B cell (primary cell): ENCODE results near the gene SSR1. TPM values are rescaled to one million over a fixed set of nuclear protein-coding genes. Genes with fewer than 3 reads are reported as not detected.

Source experiments
- ATAC-seq: fragments of 200-7000 bp; cut with Tn5 transposase; one replicate; pipeline ENCODE4 v1.10.0; 2021; ENCODE audit warnings: low read depth, mild to moderate bottlenecking, moderate number of reproducible peaks, moderate library complexity
- CTCF ChIA-PET: fragments of 350-600 bp; sonication (Branson Sonifier 250); formaldehyde crosslinking; loops from one replicate; lab custom pipeline; 2021; ENCODE audit warnings: antibody characterized with exemption, inconsistent platforms; lab: Charles Lee
- POLR2A ChIA-PET: fragments of 350-600 bp; sonication (Branson Sonifier 250); formaldehyde crosslinking; loops from one replicate; lab custom pipeline; 2021; ENCODE audit warnings: antibody characterized with exemption; lab: Charles Lee
- DNase-seq: peaks from one replicate; pipeline ENCODE4 v3.0.0; 2013
- H2AFZ ChIP-seq: 2 replicates; pipeline ENCODE4 v1.6.1; 2012; ENCODE audit warnings: mild to moderate bottlenecking, low read depth, low read length; ENCODE audit not compliant: insufficient read depth, poor library complexity, severe bottlenecking
- H3K27ac ChIP-seq, 2 donors: 1 replicate in 1 of 2; 2 replicates in 1 of 2; pipeline ENCODE4 v1.5.1; 2012 to 2013; ENCODE audit warnings: low read length in 2 of 2, mild to moderate bottlenecking in 2 of 2, moderate library complexity in 1 of 2
- H3K27me3 ChIP-seq, 4 experiments: fragments of 200-600 bp in 1 of 4; sonication (generic) in 1 of 4; replicated peaks in 1 of 4; 1 replicate in 2 of 4; 2 replicates in 2 of 4; pipeline versions ENCODE4 v1.6.1 to v1.7.0; 2013 to 2016; ENCODE audit warnings: low read length in 3 of 4, mild to moderate bottlenecking in 2 of 4, mixed read lengths in 1 of 4, moderate library complexity in 1 of 4; ENCODE audit not compliant: insufficient read depth in 4 of 4, control insufficient read depth in 3 of 4; ENCODE audit errors: control extremely low read depth in 1 of 4
- H3K36me3 ChIP-seq, 2 experiments: replicated peaks in 1 of 2; 1 replicate in 1 of 2; 2 replicates in 1 of 2; pipeline versions ENCODE4 v1.6.1 to v1.7.1; 2013; ENCODE audit warnings: low read length in 1 of 2; ENCODE audit not compliant: insufficient read depth in 2 of 2, control insufficient read depth in 1 of 2; ENCODE audit errors: control extremely low read depth in 1 of 2, extremely low read depth in 1 of 2
- H3K4me1 ChIP-seq, 2 donors: fragments of 200-600 bp in 1 of 2; sonication (generic) in 1 of 2; 1 replicate in 1 of 2; 2 replicates in 1 of 2; pipeline versions ENCODE4 v1.5.1 to v1.6.1; 2013 to 2017; ENCODE audit warnings: low read length in 2 of 2; ENCODE audit not compliant: control insufficient read depth in 2 of 2, insufficient read depth in 2 of 2
- H3K4me2 ChIP-seq: replicated peaks from 2 replicates; pipeline ENCODE3; 2012; ENCODE audit warnings: mild to moderate bottlenecking, low read depth, low read length; ENCODE audit not compliant: poor library complexity, severe bottlenecking
- H3K4me3 ChIP-seq, 5 experiments: fragments of 200-600 bp in 1 of 5; sonication (generic) in 1 of 5; 1 replicate in 3 of 5; 2 replicates in 2 of 5; pipeline versions ENCODE4 v1.5.1 to v1.7.0; 2011 to 2016; ENCODE audit warnings: low read length in 4 of 5, mild to moderate bottlenecking in 4 of 5, low read depth in 2 of 5, control low read depth in 1 of 5, moderate library complexity in 1 of 5; ENCODE audit not compliant: insufficient read depth in 1 of 5; ENCODE audit errors: control extremely low read depth in 1 of 5, extremely low read depth in 1 of 5
- H3K79me2 ChIP-seq: fragments of 200-600 bp; sonication (generic); one replicate; pipeline ENCODE4 v1.6.0; 2016; ENCODE audit warnings: low read length; ENCODE audit not compliant: control insufficient read depth, insufficient read depth
- H3K9ac ChIP-seq: fragments of 200-600 bp; sonication (generic); 2 replicates; pipeline ENCODE4 v1.6.1; 2017; ENCODE audit warnings: mild to moderate bottlenecking, low read length, moderate library complexity
- H3K9me3 ChIP-seq, 3 donors: one replicate each; pipeline versions ENCODE4 v1.6.1 to v1.7.1; 2013; ENCODE audit warnings: low read length in 2 of 3; ENCODE audit not compliant: control insufficient read depth in 2 of 3, insufficient read depth in 1 of 3; ENCODE audit errors: control extremely low read depth in 1 of 3
- H4K20me1 ChIP-seq: 2 replicates; pipeline ENCODE4 v1.6.0; 2012; ENCODE audit warnings: mild to moderate bottlenecking, low read length; ENCODE audit not compliant: insufficient read depth, control insufficient read depth, poor library complexity, severe bottlenecking
- H3K27ac Mint-ChIP-seq: one replicate; pipeline ENCODE4 v1.8.0; 2021; ENCODE audit warnings: mixed read lengths
- H3K27me3 Mint-ChIP-seq: one replicate; pipeline ENCODE4 v1.8.0; 2021; ENCODE audit warnings: mixed read lengths
- H3K4me1 Mint-ChIP-seq: one replicate; pipeline ENCODE4 v1.8.0; 2021; ENCODE audit warnings: mixed read lengths
- H3K4me3 Mint-ChIP-seq: one replicate; pipeline ENCODE4 v1.8.0; 2021; ENCODE audit warnings: mixed read lengths
- H3K9me3 Mint-ChIP-seq: one replicate; pipeline ENCODE4 v1.8.0; 2022; ENCODE audit warnings: mixed read lengths; ENCODE audit not compliant: insufficient read depth
- EZH2 ChIP-seq: IDR thresholded peaks from 2 replicates; pipeline ENCODE4 v1.6.1; 2012; ENCODE audit warnings: borderline replicate concordance, low read depth, mild to moderate bottlenecking, moderate library complexity, low read length; ENCODE audit not compliant: insufficient read depth, poor library complexity, severe bottlenecking
- WGBS: methylation state at CpG from one replicate; pipeline ENCODE4 v1.1.5; 2013; ENCODE audit warnings: missing lambda C conversion rate; ENCODE audit not compliant: insufficient coverage; 5-methylcytosine and 5-hydroxymethylcytosine counted together
- intact Hi-C: fragments of 100-400 bp; cut with micrococcal nuclease; formaldehyde crosslinking; loops from one replicate; pipeline ENCODE4 v1.10.0; 2022
- polyA plus RNA-seq: library from polyadenylated mRNA; depleted of rRNA; stranded (reverse); fragments of >200 nt; gene quantifications from 2 replicates; pipeline ENCODE4 v1.2.3, GENCODE V29; 2012
- total RNA-seq, 2 donors: library from RNA; stranded (reverse); fragments of 120-200 nt in 1 of 2; gene quantifications; 1 replicate in 1 of 2; 2 replicates in 1 of 2; pipeline versions ENCODE4 v1.2.3 to v1.2.4, GENCODE V29; 2013 to 2022
- TF ChIP-seq, protein P1 (sequence below): fragments of 200-600 bp; IDR thresholded peaks from one replicate; pipeline ENCODE4 v1.8.0; 2022; ENCODE audit warnings: antibody characterized with exemption, mild to moderate bottlenecking

SSR1 gene
- total and polyA plus RNA-seq, 2 donors (not counting 1 experiment from before 2014, with no cell fraction given) = 15.9 to 81.6 TPM

DNA sequence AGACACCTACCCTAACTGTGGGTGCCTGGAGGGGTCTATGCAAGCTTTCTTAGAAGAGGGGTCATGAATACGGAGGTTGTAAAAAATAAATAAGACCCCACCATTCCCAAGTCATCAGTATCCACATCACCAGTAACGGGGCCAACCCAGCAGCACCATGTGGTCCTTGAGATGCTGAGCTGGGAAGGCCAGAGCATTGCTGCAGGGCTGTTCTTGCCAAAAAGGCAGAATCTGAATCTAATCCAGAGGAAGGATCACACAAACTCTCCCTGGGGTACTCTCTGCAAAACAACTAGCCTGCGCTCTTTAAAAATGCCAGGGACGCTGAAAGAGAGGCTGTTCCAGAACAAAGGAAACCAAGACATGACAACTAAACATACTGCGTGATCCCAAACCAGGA is 43.2 kb downstream of the SSR1 start:
- H3K27ac ChIP-seq = no peak overlapping the region
- Mint-ChIP-seq H3K27ac (no peak overlapping the region), H3K27me3 (peaks cover 7% of the 10 kb centered on the region), H3K4me3 (no peak overlapping the region), H3K9me3 (no peaks in the 10 kb centered on the region), H3K4me1 (no peaks in the 10 kb centered on the region)
- CTCF ChIA-PET = no interaction called here
- H3K4me2 ChIP-seq = no peak overlapping the region
- peaks cover 0 to 2% (median 0%) of the 10 kb centered on the region in 4 experiments for H3K27me3 ChIP-seq
- no peaks in the 10 kb centered on the region for H3K79me2 ChIP-seq
- H3K36me3 ChIP-seq = no peaks in the 10 kb centered on the region
- H3K4me3 ChIP-seq = no peak overlapping the region
- WGBS = 100% methylated on average over 3 of the region's 5 CpGs
- no peak overlapping the region for H3K9ac ChIP-seq
- H3K4me1 ChIP-seq = no peaks in the 10 kb centered on the region
- no peak overlapping the region for H2AFZ ChIP-seq
- TF ChIP-seq, protein P1, sequence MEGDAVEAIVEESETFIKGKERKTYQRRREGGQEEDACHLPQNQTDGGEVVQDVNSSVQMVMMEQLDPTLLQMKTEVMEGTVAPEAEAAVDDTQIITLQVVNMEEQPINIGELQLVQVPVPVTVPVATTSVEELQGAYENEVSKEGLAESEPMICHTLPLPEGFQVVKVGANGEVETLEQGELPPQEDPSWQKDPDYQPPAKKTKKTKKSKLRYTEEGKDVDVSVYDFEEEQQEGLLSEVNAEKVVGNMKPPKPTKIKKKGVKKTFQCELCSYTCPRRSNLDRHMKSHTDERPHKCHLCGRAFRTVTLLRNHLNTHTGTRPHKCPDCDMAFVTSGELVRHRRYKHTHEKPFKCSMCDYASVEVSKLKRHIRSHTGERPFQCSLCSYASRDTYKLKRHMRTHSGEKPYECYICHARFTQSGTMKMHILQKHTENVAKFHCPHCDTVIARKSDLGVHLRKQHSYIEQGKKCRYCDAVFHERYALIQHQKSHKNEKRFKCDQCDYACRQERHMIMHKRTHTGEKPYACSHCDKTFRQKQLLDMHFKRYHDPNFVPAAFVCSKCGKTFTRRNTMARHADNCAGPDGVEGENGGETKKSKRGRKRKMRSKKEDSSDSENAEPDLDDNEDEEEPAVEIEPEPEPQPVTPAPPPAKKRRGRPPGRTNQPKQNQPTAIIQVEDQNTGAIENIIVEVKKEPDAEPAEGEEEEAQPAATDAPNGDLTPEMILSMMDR = no peak
- no peak for TF ChIP-seq EZH2
- POLR2A ChIA-PET = no interaction called here
- DNase-seq (no peak), ATAC-seq (no peak)
- intact Hi-C loops = no loop called here
- peaks cover 0 to 10% (median 6%) of the 10 kb centered on the region in 3 donors for H3K9me3 ChIP-seq
- H4K20me1 ChIP-seq = no peaks in the 10 kb centered on the region

DNA sequence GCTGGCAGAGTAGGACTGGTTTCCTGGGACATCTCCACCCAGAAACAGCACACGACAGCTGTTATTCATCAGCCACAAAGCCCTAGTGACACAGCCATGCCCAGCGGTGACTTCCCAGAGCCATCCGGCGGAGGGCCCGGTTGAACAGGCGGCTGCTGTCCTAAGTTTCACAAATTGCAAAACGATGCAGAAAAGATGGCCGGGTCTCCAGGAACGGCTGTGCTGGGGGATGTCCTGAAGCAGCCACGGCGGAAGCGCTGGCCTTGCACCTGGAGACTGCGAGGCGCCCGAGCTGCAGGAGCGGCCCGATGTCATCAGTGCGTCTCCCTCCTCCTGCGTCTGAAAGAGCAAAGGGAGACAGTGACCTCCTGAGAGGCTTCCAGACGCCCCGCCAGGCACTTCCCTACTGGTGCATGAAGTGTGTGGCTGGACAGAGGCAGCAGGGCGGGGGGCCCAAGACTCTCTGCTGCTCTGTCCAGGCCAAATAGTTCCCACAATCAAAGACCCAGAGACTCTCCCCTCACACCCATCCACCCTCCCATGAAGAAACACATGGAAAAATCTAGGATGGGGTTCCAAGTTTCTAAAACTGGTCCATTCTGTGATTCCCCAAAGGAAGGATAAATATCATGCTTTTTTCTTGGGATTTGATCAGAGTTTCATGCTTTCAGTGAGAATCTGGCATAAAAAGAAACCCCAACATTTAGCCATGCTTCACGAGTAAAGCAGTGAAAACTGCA is 44.0 kb downstream of the SSR1 start:
- H3K27me3 Mint-ChIP-seq = peaks cover 7% of the 10 kb centered on the region
- no peaks in the 10 kb centered on the region for H3K9me3 Mint-ChIP-seq

More for the DNA sequence above, 44.0 kb downstream of the SSR1 start:
- H3K27me3 ChIP-seq = peaks cover 0 to 2% (median 0%) of the 10 kb centered on the region in 4 experiments
- intact Hi-C loops = no loop called here
- H3K4me2 ChIP-seq = no peak overlapping the region
- no peak for DNase-seq
- no peak for TF ChIP-seq EZH2
- TF ChIP-seq, protein P1 = no peak
- H3K4me3 Mint-ChIP-seq = no peak overlapping the region
- H3K4me3 ChIP-seq = no peak overlapping the region
- no peak overlapping the region for H2AFZ ChIP-seq
- H3K4me1 ChIP-seq = no peaks in the 10 kb centered on the region
- H3K9me3 ChIP-seq = peaks cover 0 to 10% (median 6%) of the 10 kb centered on the region in 3 donors
- no peak for ATAC-seq
- CTCF ChIA-PET = no interaction called here
- no peak overlapping the region for H3K9ac ChIP-seq
- H4K20me1 ChIP-seq = no peaks in the 10 kb centered on the region
- H3K36me3 ChIP-seq = no peaks in the 10 kb centered on the region
- H3K4me1 Mint-ChIP-seq = no peaks in the 10 kb centered on the region
- H3K27ac ChIP-seq = no peak overlapping the region
- WGBS = 98% methylated on average over 22 of the region's 23 CpGs
- H3K27ac Mint-ChIP-seq = no peak overlapping the region
- POLR2A ChIA-PET = no interaction called here
- H3K79me2 ChIP-seq = no peaks in the 10 kb centered on the region
